GM19035 (cell line): ENCODE results near the gene IGFBP7.

Experiments
- ATAC-seq: cut with Tn5 transposase; IDR thresholded peaks from one replicate; pipeline ENCODE4 v1.9.1; 2021; ENCODE audit not compliant: unreplicated experiment

The IGFBP7 gene

GRCh38 chr4:57044279-57044678 is 65.9 kb downstream of the IGFBP7 start:
- ATAC-seq: no peak

DNA sequence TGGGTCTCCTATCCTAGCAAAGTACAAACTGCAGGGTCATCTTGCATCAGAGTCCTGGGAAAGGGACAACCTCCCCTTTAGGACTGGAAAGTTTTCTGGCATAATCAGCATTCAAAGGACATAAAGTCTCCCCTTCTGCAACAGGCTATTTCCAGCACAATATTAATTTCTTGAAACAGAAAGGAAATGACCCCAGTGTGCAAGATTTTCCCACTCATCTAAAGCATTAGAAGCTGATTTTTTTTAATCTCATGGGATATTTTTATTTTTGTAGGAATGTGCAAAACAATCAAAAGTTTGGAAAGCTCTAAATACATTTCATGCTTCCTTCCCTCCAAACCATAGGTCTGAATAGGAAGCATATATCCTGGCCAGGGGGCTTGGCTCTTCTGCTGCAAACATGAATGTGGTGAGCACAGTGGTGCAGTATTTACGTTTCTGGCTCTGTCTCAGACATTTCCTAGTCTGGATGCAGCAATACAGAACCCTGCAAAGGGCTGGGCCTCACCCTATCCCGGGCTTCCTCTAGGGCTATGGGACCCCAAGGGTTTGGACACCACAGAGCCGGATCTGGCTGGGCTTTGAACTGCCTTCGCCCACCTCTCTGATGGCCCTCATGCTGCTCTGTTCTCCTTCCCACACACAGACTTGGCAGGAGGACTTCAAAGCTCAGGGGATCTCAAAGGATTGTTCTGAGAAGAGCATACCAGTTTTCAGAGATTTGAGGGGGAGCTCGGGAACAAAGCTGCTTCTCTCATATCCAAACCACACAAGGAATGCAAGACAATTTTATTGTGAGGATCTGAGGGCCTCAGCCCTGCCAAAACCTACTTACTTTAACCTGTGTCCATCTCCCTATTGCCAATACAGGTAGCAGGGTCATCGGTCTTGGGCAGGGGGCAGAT is 66.6 kb downstream of the IGFBP7 start:
- ATAC-seq: no peak

- ATAC-seq: no peak
Observed at GRCh38 chr4:57042711-57043169, 67.4 kb downstream of the IGFBP7 start.

DNA sequence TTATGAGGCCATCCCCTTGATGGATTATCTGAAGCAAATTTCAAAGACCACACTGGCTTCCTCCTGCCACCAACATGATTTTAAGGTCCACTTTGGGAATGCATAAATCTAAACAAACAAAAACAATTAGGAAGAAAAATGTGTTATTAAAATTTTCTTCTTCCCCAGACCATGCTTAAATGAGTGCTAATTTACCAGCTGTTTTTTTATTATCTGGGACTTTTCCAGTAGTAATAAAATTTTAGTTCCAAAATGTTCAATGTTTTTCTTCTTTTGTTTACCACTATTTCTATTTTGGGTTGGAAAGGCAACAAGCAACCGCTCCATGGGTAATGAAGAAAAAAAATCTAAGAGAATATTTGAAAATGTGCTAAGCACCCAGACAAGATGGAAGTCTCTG is 69.2 kb downstream of the IGFBP7 start:
- ATAC-seq: no peak

DNA sequence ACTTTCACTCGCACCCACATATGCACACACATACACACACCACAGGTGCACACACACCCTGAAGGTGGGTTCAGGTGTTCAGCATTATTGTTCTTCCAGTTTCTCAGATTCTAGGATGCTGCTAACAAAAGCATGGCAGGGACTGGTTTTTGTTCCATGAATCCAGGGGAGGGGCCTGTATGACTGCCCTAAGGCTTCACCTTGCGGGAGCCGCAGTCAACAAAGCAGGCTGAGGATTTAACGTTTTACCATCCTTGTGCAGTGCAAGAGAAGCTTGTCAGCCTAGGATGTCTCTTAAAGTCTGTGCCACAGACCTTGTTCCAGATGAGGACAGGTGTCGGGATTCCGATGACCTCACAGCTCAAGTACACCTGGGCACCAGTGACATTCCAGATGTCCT is 69.7 kb downstream of the IGFBP7 start:
- no peak for ATAC-seq

DNA sequence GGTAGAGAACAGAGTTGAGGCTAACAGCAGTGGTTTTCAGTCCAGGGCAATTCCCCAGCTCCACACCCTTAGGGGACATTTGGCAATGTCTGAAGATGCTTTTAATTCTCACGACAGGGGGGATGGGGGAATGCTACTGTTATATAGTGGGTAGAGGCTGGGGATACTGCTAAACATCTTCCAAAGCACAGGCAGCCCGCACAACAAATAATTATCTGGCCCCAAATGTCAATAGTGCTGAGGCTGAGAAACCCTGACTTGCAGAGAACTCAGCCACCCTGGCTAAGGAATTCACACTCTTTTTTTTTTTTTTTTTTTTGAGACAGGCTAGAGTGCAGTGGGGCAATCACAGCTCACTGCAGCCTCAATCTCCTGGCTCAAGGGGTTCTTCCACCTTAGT is 70.8 kb downstream of the IGFBP7 start:
- no peak for ATAC-seq

DNA sequence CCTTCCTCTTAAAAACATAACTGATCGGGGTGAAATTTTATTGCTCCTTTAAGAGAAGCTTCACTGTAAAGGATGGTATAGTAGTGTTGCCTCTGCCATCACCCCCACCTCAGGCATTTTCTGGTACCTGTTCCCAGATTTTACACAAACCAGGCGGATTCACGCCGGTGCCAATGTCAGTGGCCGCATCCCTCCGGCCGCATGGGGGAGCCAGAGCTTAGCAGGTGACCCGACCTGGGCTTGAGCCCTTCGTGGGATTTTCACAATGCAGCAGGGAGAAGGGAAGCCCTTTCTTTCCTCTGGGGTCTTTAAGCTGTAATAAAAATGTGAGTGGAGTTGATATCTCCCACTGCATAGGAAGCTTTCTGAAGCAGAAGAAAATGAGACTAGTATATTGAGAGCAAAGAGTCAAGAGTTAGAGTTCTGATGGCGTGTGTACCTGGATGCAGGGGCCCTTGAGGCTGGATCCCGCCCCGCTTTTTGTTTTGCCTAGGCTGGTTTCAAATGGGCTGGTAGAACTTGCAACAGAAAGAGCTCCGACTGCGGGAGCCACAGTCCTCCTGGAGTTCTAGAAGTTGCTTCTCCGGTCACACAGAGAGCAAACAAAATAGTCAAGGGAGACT is 72.1 kb downstream of the IGFBP7 start:
- ATAC-seq: no peak

DNA sequence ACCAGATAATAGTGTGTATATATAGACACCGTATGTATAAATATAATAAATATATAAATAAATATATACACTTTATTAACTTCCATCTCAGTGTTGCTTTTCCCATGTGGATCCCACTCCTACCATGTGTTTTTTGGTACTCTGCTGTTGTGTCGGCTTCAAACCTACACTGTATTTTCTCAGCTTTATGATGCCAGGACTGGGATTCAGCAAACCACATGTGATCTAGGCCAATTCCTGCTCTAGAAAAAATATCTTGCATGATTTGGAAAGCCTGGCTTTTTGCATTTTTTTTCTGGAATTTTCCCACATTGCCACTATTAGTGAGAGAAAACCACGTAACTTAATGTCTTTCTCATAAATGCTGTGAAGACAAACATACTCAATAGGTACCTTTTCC is 75.7 kb downstream of the IGFBP7 start:
- no peak for ATAC-seq

DNA sequence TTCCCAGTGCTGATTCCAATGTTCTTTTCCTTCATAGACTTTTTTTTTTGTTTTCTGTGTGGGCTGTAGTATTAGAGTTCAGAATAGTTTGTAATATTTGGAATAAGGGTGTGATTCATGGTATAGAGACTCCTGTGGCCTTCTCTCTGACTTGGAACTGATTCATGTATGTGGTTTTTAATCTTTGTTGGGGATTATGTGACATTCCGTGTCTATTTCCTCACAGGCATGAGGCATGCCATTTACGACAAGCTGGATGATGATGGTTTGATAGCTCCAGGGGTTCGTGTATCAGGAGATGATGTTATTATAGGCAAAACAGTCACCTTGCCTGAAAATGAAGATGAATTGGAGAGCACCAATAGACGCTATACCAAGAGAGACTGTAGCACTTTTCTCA is 87.1 kb downstream of the IGFBP7 start:
- no peak for ATAC-seq

- no peak for ATAC-seq
Observed at GRCh38 chr4:57020467-57021101, 89.6 kb downstream of the IGFBP7 start.

- no peak for ATAC-seq
Observed at GRCh38 chr4:57018980-57019379, 91.2 kb downstream of the IGFBP7 start.

- no peak for ATAC-seq
Observed at GRCh38 chr4:57013543-57014120, 96.6 kb downstream of the IGFBP7 start.

- ATAC-seq: no peak
Observed at GRCh38 chr4:56999751-57000150, 110.4 kb downstream of the IGFBP7 start.

DNA sequence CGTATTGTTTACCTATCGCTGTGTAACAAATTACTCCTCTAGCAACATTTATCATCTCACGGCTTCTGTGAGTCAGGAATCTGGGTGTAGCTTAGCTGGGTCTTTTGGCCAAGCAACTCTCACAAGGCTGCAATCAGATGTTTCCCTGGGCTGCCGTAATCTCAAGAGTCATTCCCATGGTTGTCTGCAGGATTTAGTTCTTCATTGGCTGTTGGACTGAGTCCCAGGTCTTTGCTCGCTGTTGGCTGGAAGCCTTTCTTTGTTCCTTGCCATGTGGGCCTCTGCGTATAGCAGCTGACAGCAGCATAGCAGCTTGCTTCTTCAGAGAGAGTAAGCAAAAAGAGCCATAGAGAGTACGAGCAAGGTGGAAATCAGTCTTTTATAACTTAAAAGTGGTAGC is 114.7 kb downstream of the IGFBP7 start:
- no peak for ATAC-seq

DNA sequence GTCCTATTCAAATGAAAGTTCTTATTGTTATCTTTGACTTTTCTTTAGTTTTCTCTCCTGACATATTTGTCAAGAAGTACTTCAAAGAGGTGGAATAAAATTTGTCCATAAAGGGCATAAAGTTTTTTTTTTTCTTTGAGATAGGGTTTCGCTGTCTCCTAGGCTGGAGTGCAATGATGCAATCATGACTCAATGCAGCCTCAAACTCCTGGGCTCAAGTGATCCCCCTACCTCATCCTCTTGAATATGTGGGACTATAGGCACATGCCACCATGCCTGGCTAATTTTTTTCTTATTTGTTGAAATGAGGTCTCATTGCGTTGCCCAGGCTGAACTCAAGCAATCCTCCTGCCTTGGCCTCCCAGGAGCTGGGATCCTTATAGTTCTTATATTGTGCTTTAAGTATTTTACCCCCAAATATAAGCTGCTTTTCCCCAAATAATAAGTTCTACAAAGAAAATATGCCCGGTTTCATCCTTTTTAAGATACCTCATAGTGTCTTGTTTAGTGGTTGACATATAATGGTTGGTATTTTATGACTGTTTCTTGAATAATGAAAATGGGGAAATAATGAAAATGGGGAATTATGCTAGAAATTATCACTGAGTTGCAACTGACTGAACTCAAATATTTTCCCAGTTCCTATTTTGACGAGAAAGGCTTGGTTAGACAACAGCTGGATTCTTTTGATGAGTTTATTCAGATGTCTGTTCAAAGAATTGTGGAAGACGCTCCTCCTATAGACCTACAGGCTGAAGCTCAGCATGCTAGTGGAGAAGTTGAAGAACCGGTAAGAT is 119.9 kb downstream of the IGFBP7 start:
- ATAC-seq: no peak

GRCh38 chr4:56986952-56987351 is 123.2 kb downstream of the IGFBP7 start:
- no peak for ATAC-seq

- ATAC-seq: no peak
Observed at GRCh38 chr4:56986192-56986591, 124.0 kb downstream of the IGFBP7 start.

DNA sequence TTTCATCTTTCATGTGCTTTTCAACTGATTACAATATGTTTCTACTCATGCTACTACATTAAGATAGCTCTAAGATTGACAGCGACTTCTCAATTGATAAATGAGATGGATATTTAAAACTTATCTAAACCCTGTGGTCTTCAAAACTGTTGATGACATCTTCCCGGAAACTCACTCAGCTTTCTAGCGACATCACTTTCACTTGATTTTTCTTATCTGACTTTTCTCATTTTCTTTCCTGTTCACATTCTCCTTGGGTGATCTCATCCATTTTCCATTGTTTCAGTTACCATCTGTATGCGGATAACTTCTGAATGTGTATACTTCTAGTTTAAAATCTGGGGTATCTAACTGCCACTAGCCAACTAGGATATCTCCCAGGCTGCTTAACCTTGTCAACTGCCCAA is 128.4 kb downstream of the IGFBP7 start:
- no peak for ATAC-seq
